NAMALWA (cell line): ENCODE data around the gene ARFRP1.
A peak's percentile ranks its signal among the peaks of the same experiment; 100 is the strongest.

Experiments
- DNase-seq: peaks from one replicate; pipeline ENCODE4 v3.0.0-alpha.2; 2015; ENCODE audit warnings: low spot score

ARFRP1 gene

GRCh38 chr20:63701329-63702035 is 6.3 kb downstream of the ARFRP1 start:
- DNase-seq = no peak

- DNase-seq = no peak
These were observed 6.8 kb downstream of the ARFRP1 start for GRCh38 chr20:63701051-63701328.

GRCh38 chr20:63700199-63701050 is 7.4 kb downstream of the ARFRP1 start:
- DNase-seq = no peak

GRCh38 chr20:63699466-63700198 is 8.1 kb downstream of the ARFRP1 start:
- DNase-seq = no peak

- no peak for DNase-seq
These were observed 8.9 kb downstream of the ARFRP1 start for GRCh38 chr20:63698739-63699465.

- no peak for DNase-seq
These were observed 9.8 kb downstream of the ARFRP1 start for GRCh38 chr20:63697868-63698545.

GRCh38 chr20:63697357-63697867 is 10.4 kb downstream of the ARFRP1 start:
- no peak for DNase-seq

GRCh38 chr20:63696628-63697356 is 11.0 kb downstream of the ARFRP1 start, which contains the start of gene TNFRSF6B:
TNFRSF6B (plus strand) TSS chr20:63696652; CDS start chr20:63696768, 116 bp downstream.
- DNase-seq = no peak

- DNase-seq = peak; percentile 57
These were observed 11.5 kb downstream of the ARFRP1 start for GRCh38 chr20:63696306-63696627.

GRCh38 chr20:63695424-63696305 is 12.1 kb downstream of the ARFRP1 start:
- DNase-seq = no peak

GRCh38 chr20:63694584-63695423 is 13.0 kb downstream of the ARFRP1 start:
- DNase-seq = no peak

GRCh38 chr20:63693733-63694583 is 13.8 kb downstream of the ARFRP1 start:
- no peak for DNase-seq

GRCh38 chr20:63693083-63693732 is 14.6 kb downstream of the ARFRP1 start:
- no peak for DNase-seq

- no peak for DNase-seq
These were observed 15.2 kb downstream of the ARFRP1 start for GRCh38 chr20:63692436-63693082.

GRCh38 chr20:63691711-63692435 is 15.9 kb downstream of the ARFRP1 start:
- DNase-seq = no peak
